Activated naive CD4-positive, alpha-beta T cell treated with anti-CD3 and anti-CD28 coated beads, Interleukin-2, amount 50 U/mL, for 24 hours (primary cell): ENCODE measurements around the gene CPED1.
A peak's percentile ranks its signal among the peaks of the same experiment; 100 is the strongest.
"Not testable (repeated sequence)": the region's sequence is repeated elsewhere in the genome, so short reads cannot be mapped to it uniquely, and the experiment has no call there.

Experiments
- H3K27ac Mint-ChIP-seq: one replicate; pipeline ENCODE4 v1.8.0; 2021; ENCODE audit warnings: mild to moderate bottlenecking, mixed read lengths
- H3K27me3 Mint-ChIP-seq: one replicate; pipeline ENCODE4 v1.8.0; 2021; ENCODE audit warnings: mixed read lengths
- H3K36me3 Mint-ChIP-seq: one replicate; pipeline ENCODE4 v1.8.0; 2021; ENCODE audit warnings: mixed read lengths
- H3K4me1 Mint-ChIP-seq: one replicate; pipeline ENCODE4 v1.8.0; 2021; ENCODE audit warnings: mixed read lengths
- H3K4me3 Mint-ChIP-seq: one replicate; pipeline ENCODE4 v1.8.0; 2021; ENCODE audit warnings: mild to moderate bottlenecking, mixed read lengths
- H3K9me3 Mint-ChIP-seq: one replicate; pipeline ENCODE4 v1.8.0; 2021; ENCODE audit warnings: mixed read lengths

The CPED1 gene

DNA sequence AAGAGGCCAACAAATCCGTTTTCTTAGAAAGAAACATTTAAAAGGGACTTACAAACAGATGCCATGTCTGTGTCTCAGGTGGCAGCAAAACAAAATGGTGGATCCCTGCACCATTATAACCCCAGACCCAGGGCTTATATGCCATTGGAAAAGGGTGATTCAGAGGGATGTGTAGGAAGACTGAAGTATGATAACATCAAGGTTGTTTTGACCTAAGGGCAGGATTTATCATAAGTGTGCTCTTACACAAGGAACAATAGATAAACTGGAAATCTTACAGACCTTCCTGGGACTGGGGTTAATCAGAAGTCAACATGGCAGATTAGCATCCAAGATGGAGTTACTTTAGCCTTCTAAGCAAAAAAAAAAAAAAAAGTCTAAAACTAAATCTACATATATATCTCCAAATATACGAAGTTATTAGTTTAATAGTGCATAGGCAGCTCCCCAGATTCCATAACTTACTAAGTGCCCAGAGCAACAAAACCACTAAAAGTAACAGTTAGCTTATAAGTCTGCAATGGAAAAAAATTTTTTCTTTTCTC is 306.0 kb downstream of the CPED1 start:
- Mint-ChIP-seq H3K27me3 (peaks cover 8% of the 10 kb centered on the region), H3K4me3 (no peak overlapping the region), H3K4me1 (no peaks in the 10 kb centered on the region), H3K27ac (no peak overlapping the region), H3K36me3 (no peaks in the 10 kb centered on the region), H3K9me3 (no peaks in the 10 kb centered on the region)

DNA sequence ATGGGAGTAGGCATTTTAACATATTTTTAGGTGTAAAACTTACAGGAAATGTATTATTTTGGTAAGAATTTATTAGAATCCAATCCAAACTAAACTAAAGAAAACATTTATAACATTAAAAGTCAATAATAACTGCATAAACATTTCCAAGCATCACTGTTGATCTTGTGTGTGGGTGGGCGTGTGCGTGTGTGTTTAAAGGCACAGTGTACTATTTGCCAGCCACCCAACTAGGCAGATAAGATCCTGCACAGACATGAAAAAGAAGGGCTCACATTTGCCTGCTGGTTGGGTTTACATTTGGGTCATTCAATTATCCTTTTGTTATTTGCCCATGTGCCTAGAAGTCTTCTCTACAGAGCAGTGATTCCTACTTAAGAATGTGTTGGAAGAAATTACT is 309.3 kb downstream of the CPED1 start:
- no peak overlapping the region for H3K4me3 Mint-ChIP-seq
- no peak overlapping the region for H3K27ac Mint-ChIP-seq

DNA sequence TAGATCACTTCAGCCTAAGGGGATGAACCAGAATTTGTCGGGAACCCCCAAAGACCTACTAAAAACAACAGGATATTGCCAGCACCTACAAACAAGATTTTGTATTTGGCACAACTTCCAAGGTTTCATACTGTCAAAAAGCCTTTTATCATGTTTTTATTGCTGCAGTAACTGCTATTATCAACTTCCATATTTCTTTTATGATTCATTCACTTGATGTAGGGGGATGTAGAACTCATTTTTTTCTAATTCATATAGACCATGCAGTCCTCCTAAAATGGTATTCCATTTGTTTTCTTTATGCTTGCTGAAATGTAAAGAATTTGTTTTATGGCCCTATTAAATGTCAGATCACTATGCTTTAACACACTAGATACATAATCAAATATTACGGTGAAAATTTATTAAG is 310.3 kb downstream of the CPED1 start:
- Mint-ChIP-seq H3K4me1 (no peaks in the 10 kb centered on the region), H3K9me3 (no peaks in the 10 kb centered on the region), H3K36me3 (no peaks in the 10 kb centered on the region), H3K27ac (no peak overlapping the region), H3K27me3 (peaks cover 15% of the 10 kb centered on the region), H3K4me3 (no peak overlapping the region)

More for the DNA sequence above, 309.3 kb downstream of the CPED1 start:
- H3K36me3 Mint-ChIP-seq: no peaks in the 10 kb centered on the region
- no peaks in the 10 kb centered on the region for H3K9me3 Mint-ChIP-seq
- H3K4me1 Mint-ChIP-seq: no peaks in the 10 kb centered on the region
- peaks cover 16% of the 10 kb centered on the region for H3K27me3 Mint-ChIP-seq

DNA sequence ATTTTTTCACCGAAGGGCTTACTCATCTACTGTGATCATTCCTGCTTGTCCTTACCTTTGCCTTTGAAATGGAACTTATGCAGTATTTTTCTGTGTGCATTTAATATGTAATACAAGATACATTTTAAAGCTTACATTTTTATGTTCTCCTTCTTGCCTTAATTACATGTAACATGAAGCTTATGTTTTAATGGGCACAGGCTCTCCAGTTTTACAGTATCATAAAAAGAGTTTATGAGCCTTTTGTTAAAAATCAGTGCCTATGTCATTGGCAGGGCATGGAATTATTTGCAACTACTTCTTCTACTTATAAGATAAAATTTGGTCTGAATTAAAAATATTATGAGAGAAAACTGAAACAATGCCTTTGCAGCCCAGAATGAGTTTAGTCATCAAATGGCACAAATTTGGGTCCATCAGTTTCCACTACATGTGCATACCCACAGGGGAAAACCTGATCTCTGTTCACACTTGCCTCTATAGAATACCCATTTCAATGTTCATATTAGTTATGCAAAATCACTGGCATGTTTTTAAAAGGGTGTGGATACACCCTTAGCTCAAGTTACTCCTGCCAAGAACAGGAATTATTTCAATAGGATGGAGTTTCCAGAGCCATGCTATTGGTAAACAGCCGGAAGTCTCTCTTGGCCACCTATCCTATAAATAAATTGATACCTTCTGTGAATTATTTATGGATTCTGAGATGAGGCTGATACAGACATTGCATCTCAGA is 312.3 kb downstream of the CPED1 start:
- Mint-ChIP-seq H3K4me1 (no peaks in the 10 kb centered on the region), H3K27me3 (peaks cover 23% of the 10 kb centered on the region), H3K36me3 (no peaks in the 10 kb centered on the region), H3K4me3 (no peak overlapping the region), H3K27ac (no peak overlapping the region), H3K9me3 (no peaks in the 10 kb centered on the region)

DNA sequence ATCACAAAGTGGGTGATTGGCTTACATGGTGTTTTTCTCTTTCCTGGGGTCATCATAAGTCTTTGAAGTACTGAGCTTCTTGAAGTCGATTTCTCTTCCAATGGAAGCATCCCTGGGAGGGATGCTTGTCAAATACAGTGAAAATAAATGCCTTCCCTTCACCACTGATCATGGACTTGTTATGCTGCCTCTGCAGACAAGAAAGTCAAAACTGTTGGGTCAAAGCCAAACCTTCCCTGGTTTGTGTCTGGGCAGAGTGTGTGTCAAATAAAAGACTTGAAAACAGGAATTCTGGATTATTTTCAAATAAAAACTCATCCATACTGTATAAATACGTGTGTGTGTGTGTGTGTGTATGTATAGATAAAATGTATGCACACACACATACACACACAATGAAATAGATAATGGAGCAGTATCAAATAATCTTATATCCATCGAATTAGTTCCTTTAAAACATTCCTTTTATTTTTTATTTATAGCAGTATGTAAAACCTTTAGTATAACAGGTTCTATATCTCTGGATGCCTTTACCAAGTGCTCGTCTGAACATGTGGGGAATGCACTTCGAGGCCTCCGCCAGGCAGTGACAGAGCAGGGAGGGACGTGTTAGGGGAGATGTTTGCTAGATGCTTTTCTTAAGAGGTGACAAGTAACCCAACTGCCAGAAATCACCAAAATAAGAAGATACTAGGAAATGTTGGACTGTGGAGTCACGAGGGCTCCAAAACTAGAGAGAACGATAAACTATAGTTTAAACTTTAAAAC is 313.1 kb downstream of the CPED1 start:
- H3K36me3 Mint-ChIP-seq: no peaks in the 10 kb centered on the region
- no peak overlapping the region for H3K27ac Mint-ChIP-seq
- no peaks in the 10 kb centered on the region for H3K9me3 Mint-ChIP-seq
- H3K4me3 Mint-ChIP-seq: no peak overlapping the region
- no peaks in the 10 kb centered on the region for H3K4me1 Mint-ChIP-seq
- peaks cover 26% of the 10 kb centered on the region for H3K27me3 Mint-ChIP-seq

DNA sequence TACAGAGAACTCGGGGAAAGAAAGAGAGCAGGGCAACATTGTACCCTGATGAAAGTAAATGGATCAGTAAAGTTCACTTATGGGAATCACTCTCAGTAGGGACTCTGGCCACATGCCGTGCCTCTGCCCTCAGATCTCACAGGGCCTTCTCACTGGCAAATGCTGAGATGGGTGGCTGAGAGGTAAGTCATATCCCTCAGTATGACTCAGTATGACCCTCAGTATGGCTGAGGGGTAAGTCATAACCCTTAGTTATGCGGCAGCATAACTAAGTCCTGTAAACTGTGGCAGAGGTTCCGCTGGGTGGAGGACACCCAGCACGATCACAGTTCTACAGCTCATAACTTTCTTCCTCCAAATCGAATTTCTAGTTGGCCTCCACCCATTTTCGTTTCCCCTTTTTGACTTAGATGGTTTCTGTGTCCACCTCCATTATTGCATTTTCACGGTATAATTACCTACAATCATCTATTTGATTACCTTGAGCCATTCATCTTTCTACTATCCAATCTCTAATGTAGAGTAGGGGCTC is 313.8 kb downstream of the CPED1 start:
- Mint-ChIP-seq H3K4me3 (no peak overlapping the region), H3K36me3 (no peaks in the 10 kb centered on the region), H3K27me3 (peaks cover 29% of the 10 kb centered on the region), H3K27ac (no peak overlapping the region), H3K9me3 (no peaks in the 10 kb centered on the region), H3K4me1 (no peaks in the 10 kb centered on the region)

DNA sequence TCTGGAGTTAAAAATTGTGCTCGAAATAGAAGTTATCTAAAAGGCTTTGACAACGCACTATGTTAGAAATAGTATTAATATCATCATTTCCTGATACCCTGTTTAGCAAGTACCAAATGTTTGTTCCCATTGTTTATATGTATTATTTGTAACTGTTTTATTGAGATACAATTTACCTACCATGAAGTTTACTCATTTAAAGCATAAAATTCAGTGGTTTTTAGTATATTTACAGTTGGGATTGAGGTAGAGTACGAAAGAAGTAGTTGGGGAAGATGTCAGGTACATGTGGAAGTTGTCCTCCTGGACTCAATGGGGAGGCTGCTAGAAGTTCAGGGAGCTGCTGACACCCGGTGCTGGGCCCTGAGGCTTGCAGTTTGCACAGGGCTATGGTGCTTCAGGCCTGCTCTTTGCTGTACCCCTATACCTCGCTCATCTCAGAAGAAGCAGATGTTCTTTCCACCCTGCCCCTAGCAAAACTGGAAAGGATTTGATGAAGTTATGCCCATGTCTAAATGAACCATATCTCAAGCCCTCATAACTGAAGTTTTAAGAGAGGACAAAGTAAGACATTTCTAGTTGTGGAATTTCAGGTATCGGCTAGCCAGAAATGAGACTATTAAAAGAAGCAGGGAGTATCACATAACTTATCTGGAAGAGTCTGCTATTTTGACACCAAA is 315.1 kb downstream of the CPED1 start:
- no peak overlapping the region for H3K4me3 Mint-ChIP-seq
- no peaks in the 10 kb centered on the region for H3K36me3 Mint-ChIP-seq
- peaks cover 28% of the 10 kb centered on the region for H3K27me3 Mint-ChIP-seq
- no peaks in the 10 kb centered on the region for H3K4me1 Mint-ChIP-seq
- H3K9me3 Mint-ChIP-seq: no peaks in the 10 kb centered on the region
- H3K27ac Mint-ChIP-seq: no peak overlapping the region

DNA sequence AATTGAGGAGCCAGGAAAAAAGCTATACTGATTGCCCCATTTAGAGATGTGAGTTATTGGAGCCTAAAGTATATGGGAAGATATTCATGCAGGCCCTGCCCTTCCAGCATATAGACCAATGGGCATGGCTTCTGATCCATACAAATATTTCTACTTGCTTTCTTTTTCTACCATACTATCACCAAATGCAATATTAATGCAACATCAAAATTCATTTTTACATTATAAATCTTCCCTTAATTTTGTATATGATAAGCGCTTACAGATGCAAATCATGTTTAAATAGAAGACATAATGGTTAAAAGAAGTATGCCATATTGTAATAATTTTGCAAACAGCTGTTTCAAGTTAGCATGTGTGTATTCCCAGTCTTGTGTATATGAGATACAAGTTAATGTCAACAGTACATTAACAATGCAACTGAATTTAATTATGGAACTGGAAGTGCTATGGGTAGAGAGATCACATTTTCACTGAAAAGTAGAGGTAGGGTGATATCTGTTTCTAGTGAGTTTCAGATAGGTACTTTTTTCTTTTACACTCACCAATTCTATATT is 315.7 kb downstream of the CPED1 start:
- Mint-ChIP-seq H3K27me3 (peaks cover 29% of the 10 kb centered on the region), H3K9me3 (no peaks in the 10 kb centered on the region), H3K27ac (no peak overlapping the region), H3K36me3 (no peaks in the 10 kb centered on the region), H3K4me1 (no peaks in the 10 kb centered on the region), H3K4me3 (no peak overlapping the region)

DNA sequence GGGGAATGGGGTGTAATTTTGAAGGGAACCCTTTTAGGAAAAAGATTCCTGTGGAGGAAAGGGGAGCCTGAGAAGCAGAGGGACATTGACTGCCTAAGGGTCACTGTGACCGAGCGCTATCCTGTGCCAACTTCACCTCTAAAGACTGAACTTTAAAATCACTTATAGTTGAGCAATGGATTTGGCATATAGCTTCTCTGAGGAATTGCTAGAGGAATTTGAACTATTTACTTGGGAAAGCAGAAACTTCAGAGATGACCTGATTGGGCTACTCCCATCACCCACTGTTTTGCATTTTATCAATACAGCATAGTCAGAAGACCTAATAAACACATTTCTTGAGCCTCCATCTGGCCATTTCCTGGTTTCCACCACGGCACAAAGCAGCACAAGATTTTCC is 316.6 kb downstream of the CPED1 start:
- Mint-ChIP-seq H3K4me1 (no peaks in the 10 kb centered on the region), H3K27me3 (peaks cover 28% of the 10 kb centered on the region), H3K27ac (no peak overlapping the region), H3K4me3 (no peak overlapping the region), H3K9me3 (no peaks in the 10 kb centered on the region), H3K36me3 (no peaks in the 10 kb centered on the region)

DNA sequence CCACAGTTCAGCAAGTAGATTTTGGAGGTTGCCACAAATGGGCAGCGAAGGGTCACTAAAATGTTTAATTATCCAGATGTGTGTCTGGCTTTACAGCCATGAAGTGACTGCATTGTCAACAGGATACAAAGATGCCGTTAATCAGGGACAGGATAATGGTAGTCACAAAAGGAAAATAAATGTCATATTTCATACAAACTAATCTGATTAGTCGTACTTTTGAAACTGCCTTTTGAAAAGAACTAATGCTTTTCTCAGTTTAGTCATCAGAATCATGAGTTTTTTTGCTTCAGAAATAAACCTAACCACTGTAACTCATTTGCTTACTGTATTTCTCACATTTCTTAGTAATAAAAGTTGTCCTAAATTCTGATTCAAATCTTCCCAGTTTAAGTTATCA is 318.1 kb downstream of the CPED1 start:
- H3K36me3 Mint-ChIP-seq: no peaks in the 10 kb centered on the region
- peaks cover 22% of the 10 kb centered on the region for H3K27me3 Mint-ChIP-seq
- H3K27ac Mint-ChIP-seq: peak overlapping the region; percentile 26
- H3K4me3 Mint-ChIP-seq: no peak overlapping the region
- no peaks in the 10 kb centered on the region for H3K9me3 Mint-ChIP-seq
- no peaks in the 10 kb centered on the region for H3K4me1 Mint-ChIP-seq

DNA sequence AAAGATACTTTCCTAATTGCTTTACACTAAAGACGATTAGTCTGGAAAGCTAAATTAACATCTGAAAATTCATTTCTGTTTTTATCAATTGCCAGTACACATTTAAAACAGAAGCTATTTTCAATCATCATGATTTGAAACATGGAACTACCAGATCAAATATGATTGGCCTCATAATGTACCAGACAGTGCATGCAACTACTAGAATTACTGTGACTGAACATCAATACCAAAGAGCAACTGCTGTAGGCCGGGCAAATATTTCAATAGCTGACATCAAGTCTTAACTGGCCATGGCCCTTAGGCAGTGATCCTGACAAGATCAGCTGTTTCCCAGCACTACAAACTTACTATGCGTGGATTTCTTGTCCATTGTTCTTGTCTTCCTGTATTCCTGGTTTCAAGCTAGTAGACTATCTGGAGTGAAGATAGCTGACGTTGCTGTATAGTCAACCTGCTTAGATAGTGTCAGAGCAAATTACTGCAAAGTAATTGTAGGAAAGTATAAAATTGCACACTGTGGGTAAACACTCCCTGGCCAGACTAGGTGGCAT is 318.6 kb downstream of the CPED1 start:
- no peaks in the 10 kb centered on the region for H3K4me1 Mint-ChIP-seq
- H3K9me3 Mint-ChIP-seq: no peaks in the 10 kb centered on the region
- H3K27me3 Mint-ChIP-seq: peaks cover 21% of the 10 kb centered on the region
- H3K36me3 Mint-ChIP-seq: no peaks in the 10 kb centered on the region
- H3K27ac Mint-ChIP-seq: peak overlapping the region; percentile 26
- no peak overlapping the region for H3K4me3 Mint-ChIP-seq

DNA sequence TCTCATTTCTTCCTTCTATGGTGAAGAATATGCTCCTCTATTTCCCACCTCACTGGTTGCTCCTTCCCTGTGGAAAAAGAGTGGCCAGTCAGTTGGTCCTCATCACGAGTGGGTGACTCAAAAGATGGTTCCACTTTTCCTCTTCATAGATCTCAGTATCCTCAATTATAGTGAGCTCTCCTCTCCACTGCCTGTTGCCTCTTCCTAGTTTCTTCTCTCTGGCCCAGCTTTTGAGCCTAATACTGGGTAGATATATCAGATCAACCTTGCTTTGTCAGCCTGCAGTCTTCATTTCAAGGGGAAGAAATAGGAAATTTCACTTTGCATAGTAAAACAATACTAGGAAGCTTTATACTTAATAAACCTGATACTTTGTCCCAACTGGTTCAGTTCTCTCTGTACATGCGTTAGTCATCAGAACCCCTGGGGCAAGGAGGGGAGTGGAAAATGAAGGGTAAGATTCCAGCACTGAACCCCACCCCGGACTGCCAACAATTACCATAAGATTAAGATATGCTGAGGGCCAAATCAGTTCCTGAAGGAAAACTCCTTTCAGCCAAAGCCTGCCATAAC is 324.8 kb downstream of the CPED1 start:
- H3K4me1 Mint-ChIP-seq: no peaks in the 10 kb centered on the region
- H3K27me3 Mint-ChIP-seq: peaks cover 6% of the 10 kb centered on the region
- no peaks in the 10 kb centered on the region for H3K9me3 Mint-ChIP-seq
- H3K27ac Mint-ChIP-seq: no peak overlapping the region
- H3K4me3 Mint-ChIP-seq: no peak overlapping the region
- no peaks in the 10 kb centered on the region for H3K36me3 Mint-ChIP-seq

DNA sequence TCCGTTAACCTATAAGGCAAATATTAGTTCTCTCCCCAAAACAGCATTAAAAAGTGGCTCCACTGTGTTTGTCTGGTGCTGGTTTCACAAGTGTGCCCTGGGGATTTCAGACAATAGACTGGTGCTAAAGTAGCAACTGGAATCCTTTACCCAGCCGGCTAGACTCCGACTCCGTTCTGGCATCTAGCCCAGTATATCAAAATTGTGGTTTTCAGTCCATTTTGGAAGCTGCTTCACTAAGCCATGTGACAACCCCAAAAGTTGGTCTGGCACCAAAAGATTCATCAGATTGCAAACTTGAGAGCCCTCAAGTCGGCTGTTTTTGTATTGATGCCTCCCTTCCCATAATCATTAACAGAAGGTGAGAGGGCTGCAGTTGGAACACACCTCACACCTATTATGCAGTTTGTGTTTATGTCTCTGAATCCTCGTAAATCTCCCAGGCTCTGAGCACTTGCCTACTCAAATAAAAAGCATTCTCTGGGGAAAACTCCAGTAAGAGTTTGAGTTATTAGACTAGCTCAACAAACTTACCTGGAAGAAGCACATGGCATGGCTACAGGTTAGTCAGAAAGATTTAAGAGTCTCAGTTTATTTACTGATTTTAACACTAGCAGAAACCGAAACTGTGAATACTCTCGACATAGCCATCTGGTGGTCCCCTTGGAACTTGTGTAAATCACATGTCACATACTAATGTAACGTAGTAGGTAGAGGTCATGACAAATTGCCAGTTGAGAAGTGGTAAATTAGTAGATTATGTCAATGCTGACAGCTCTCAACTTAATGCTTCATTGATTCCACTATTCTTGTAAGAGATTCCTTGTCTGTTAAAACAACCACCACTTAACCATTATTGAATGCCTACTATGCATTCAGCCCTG is 325.5 kb downstream of the CPED1 start:
- Mint-ChIP-seq H3K36me3 (no peaks in the 10 kb centered on the region), H3K4me1 (no peaks in the 10 kb centered on the region), H3K9me3 (no peaks in the 10 kb centered on the region), H3K27ac (no peak overlapping the region), H3K4me3 (no peak overlapping the region), H3K27me3 (peaks cover 5% of the 10 kb centered on the region)

DNA sequence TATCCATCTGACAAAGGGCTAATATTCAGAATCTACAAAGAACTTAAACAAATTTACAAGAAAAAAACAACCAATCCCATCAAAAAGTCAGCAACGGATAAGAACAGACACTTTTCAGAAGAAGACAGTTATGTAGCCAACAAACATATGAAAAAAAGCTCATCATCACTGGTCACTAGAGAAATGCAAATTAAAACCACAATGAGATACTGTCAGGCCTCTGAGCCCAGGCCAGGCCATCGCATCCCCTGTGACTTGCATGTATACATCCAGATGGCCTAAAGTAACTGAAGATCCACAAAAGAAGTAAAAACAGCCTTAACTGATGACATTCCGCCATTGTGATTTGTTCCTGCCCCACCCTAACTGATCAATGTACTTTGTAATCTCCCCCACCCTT is 326.7 kb downstream of the CPED1 start:
- not testable (repeated sequence) for H3K36me3 Mint-ChIP-seq, H3K9me3 Mint-ChIP-seq, H3K4me1 Mint-ChIP-seq, H3K4me3 Mint-ChIP-seq, H3K27me3 Mint-ChIP-seq, H3K27ac Mint-ChIP-seq
